SK-N-SH treated with all-trans-retinoic acid at 6 μM for 48 hours (cell line): Measurements from ENCODE around the gene CXCL8.

Source experiments
- ATAC-seq: fragments of 200-7000 bp; cut with Tn5 transposase; 3 replicates; pipeline ENCODE4 v1.9.1; 2020; ENCODE audit warnings: mild to moderate bottlenecking, moderate library complexity
- BACH2 ChIP-seq: fragments of 250-450 bp; sonication (Bioruptor Pico); IDR thresholded peaks from 2 replicates; pipeline ENCODE4 v1.9.0; 2021; ENCODE audit warnings: mild to moderate bottlenecking, borderline replicate concordance
- CREB5 ChIP-seq: fragments of 250-450 bp; sonication (Bioruptor Pico); IDR thresholded peaks from 2 replicates; pipeline ENCODE4 v1.5.1; 2020; ENCODE audit warnings: low read depth, mild to moderate bottlenecking, moderate library complexity
- CSDC2 ChIP-seq: fragments of 250-450 bp; sonication (Bioruptor Pico); IDR thresholded peaks from 2 replicates; pipeline ENCODE4 v1.5.0; 2020; ENCODE audit warnings: mild to moderate bottlenecking, moderate library complexity
- CSRNP3 ChIP-seq: fragments of 250-450 bp; sonication (Bioruptor Pico); IDR thresholded peaks from 2 replicates; pipeline ENCODE4 v1.5.1; 2021; ENCODE audit warnings: mild to moderate bottlenecking, moderate library complexity
- GLIS3 ChIP-seq: fragments of 250-450 bp; sonication (Bioruptor Pico); IDR thresholded peaks from 2 replicates; pipeline ENCODE4 v1.5.0; 2020; ENCODE audit warnings: mild to moderate bottlenecking, moderate library complexity
- ISL1 ChIP-seq: fragments of 250-450 bp; sonication (Bioruptor Pico); IDR thresholded peaks from 2 replicates; pipeline ENCODE4 v2.1.2; 2022; ENCODE audit warnings: mild to moderate bottlenecking, moderate library complexity
- OSR1 ChIP-seq: fragments of 250-450 bp; sonication (Bioruptor Pico); IDR thresholded peaks from 2 replicates; pipeline ENCODE4 v1.8.0; 2022; ENCODE audit warnings: moderate library complexity, mild to moderate bottlenecking, inconsistent platforms
- PATZ1 ChIP-seq: fragments of 250-450 bp; sonication (Bioruptor Pico); IDR thresholded peaks from 2 replicates; pipeline ENCODE4 v1.8.0; 2020; ENCODE audit warnings: mild to moderate bottlenecking, moderate library complexity, borderline replicate concordance
- POU6F1 ChIP-seq: fragments of 250-450 bp; sonication (Bioruptor Pico); IDR thresholded peaks from 2 replicates; pipeline ENCODE4 v1.8.0; 2021; ENCODE audit warnings: low read depth, mild to moderate bottlenecking, moderate library complexity, borderline replicate concordance
- SNAI2 ChIP-seq: fragments of 250-450 bp; sonication (Bioruptor Pico); IDR thresholded peaks from 2 replicates; pipeline ENCODE4 v1.5.0; 2020; ENCODE audit warnings: mild to moderate bottlenecking, moderate library complexity
- TCF4 ChIP-seq: fragments of 250-450 bp; sonication (Bioruptor Pico); IDR thresholded peaks from 2 replicates; pipeline ENCODE4 v1.8.0; 2021; ENCODE audit warnings: mild to moderate bottlenecking, moderate library complexity, borderline replicate concordance
- TSHZ2 ChIP-seq: fragments of 250-450 bp; sonication (Bioruptor Pico); IDR thresholded peaks from 2 replicates; pipeline ENCODE4 v1.5.0; 2020; ENCODE audit warnings: mild to moderate bottlenecking, moderate library complexity
- ZC3H10 ChIP-seq: fragments of 250-450 bp; sonication (Bioruptor Pico); IDR thresholded peaks from 2 replicates; pipeline ENCODE4 v1.5.1; 2021; ENCODE audit warnings: mild to moderate bottlenecking, moderate library complexity
- ZFP3 ChIP-seq: fragments of 250-450 bp; sonication (Bioruptor Pico); IDR thresholded peaks from 2 replicates; pipeline ENCODE4 v1.5.0; 2020; ENCODE audit warnings: mild to moderate bottlenecking, moderate library complexity
- ZFP30 ChIP-seq: fragments of 450-650 bp; formaldehyde crosslinking; IDR thresholded peaks from 2 replicates; pipeline ENCODE4 v1.5.0; 2022; ENCODE audit warnings: mild to moderate bottlenecking, moderate library complexity
- ZNF565 ChIP-seq: fragments of 450-650 bp; formaldehyde crosslinking; conservative IDR thresholded peaks from 2 replicates; pipeline ENCODE4 v1.5.0; 2020; ENCODE audit warnings: low read depth, mild to moderate bottlenecking, moderate library complexity
- ZNF70 ChIP-seq: fragments of 450-650 bp; formaldehyde crosslinking; IDR thresholded peaks from 2 replicates; pipeline ENCODE4 v1.5.0; 2020; ENCODE audit warnings: mild to moderate bottlenecking, moderate library complexity
- ZNF8 ChIP-seq: fragments of 450-650 bp; formaldehyde crosslinking; IDR thresholded peaks from 2 replicates; pipeline ENCODE4 v1.5.0; 2020; ENCODE audit warnings: mild to moderate bottlenecking, moderate library complexity

CXCL8 gene

GRCh38 chr4:73730292-73730691, 10.1 kb upstream of the CXCL8 start:
- no peak; the same call in 2 of the 3 replicates for ATAC-seq
- no peak for TF ChIP-seq ISL1 (CRISPR knock-in tag)
- no peak for TF ChIP-seq OSR1 (CRISPR knock-in tag)
- no peak for TF ChIP-seq TSHZ2 (CRISPR knock-in tag)

GRCh38 chr4:73730867-73731266, 9.5 kb upstream of the CXCL8 start:
- no peak for ATAC-seq
- no peak for TF ChIP-seq GLIS3 (CRISPR knock-in tag)
- TF ChIP-seq CREB5: no peak
- no peak for TF ChIP-seq ZFP3 (CRISPR knock-in tag)
- TF ChIP-seq SNAI2 (CRISPR knock-in tag): no peak
- TF ChIP-seq CSDC2 (CRISPR knock-in tag): no peak
- no peak for TF ChIP-seq OSR1 (CRISPR knock-in tag)
- TF ChIP-seq ISL1 (CRISPR knock-in tag): no peak
- no peak for TF ChIP-seq ZNF8 (CRISPR knock-in tag)
- no peak for TF ChIP-seq TCF4 (CRISPR knock-in tag)
- no peak for TF ChIP-seq ZNF70 (CRISPR knock-in tag)
- no peak for TF ChIP-seq POU6F1
- TF ChIP-seq ZFP30: no peak
- no peak for TF ChIP-seq ZNF565
- TF ChIP-seq TSHZ2 (CRISPR knock-in tag): no peak

GRCh38 chr4:73731968-73732610, 8.3 kb upstream of the CXCL8 start:
- TF ChIP-seq GLIS3 (CRISPR knock-in tag): no peak
- no peak for TF ChIP-seq ZFP30
- no peak for TF ChIP-seq PATZ1 (CRISPR knock-in tag)
- no peak for TF ChIP-seq CSDC2 (CRISPR knock-in tag)
- TF ChIP-seq CREB5: no peak
- TF ChIP-seq ZC3H10 (CRISPR knock-in tag): no peak
- no peak for TF ChIP-seq CSRNP3 (CRISPR knock-in tag)
- no peak for TF ChIP-seq BACH2 (CRISPR knock-in tag)
- no peak for TF ChIP-seq TCF4 (CRISPR knock-in tag)
- TF ChIP-seq ISL1 (CRISPR knock-in tag): no peak
- TF ChIP-seq ZNF8 (CRISPR knock-in tag): no peak
- TF ChIP-seq TSHZ2 (CRISPR knock-in tag): no peak
- TF ChIP-seq, all 23 proteins: peak for 0
- no peak for ATAC-seq
